Activated naive CD4-positive, alpha-beta T cell treated with anti-CD3 and anti-CD28 coated beads, Interleukin-2, amount 50 U/mL, for 72 hours (primary cell): ENCODE results near the gene DGKD. TPM values are rescaled to one million over a fixed set of nuclear protein-coding genes. Genes with fewer than 3 reads are reported as not detected.

Experiments
- ATAC-seq, 2 donors: fragments of 150-1000 bp; cut with Tn5 transposase; 2 replicates each; pipeline ENCODE4 v1.10.0; 2021; ENCODE audit warnings: mild to moderate bottlenecking in 2 of 2, moderate library complexity in 2 of 2
- DNase-seq, 2 donors: peaks; one replicate each; pipeline ENCODE4 v3.0.0; 2021 to 2022; ENCODE audit warnings: low spot score in 2 of 2
- H3K27ac Mint-ChIP-seq, 2 donors: one replicate each; pipeline ENCODE4 v1.8.0; 2022; ENCODE audit warnings: mild to moderate bottlenecking in 2 of 2, mixed read lengths in 2 of 2
- H3K36me3 Mint-ChIP-seq, 2 donors: one replicate each; pipeline ENCODE4 v1.8.0; 2022; ENCODE audit warnings: mixed read lengths in 2 of 2
- H3K9me3 Mint-ChIP-seq, 2 donors: one replicate each; pipeline ENCODE4 v1.8.0; 2022; ENCODE audit warnings: mixed read lengths in 2 of 2
- total RNA-seq, 2 donors: library from RNA; stranded (reverse); gene quantifications; one replicate each; pipeline ENCODE4 v1.2.3, GENCODE V29; 2022

Gene DGKD
- total RNA-seq, 2 donors from 2014 or later, result 63.2 to 94.8 TPM

- Mint-ChIP-seq H3K27ac (peak overlapping the region in 1 of 2 donors; percentile 29), H3K9me3 (peaks cover 0 to 5% of the 10 kb centered on the region in 2 donors), H3K36me3 (peaks cover 5 to 10% of the 10 kb centered on the region in 2 donors)
- ATAC-seq (no peak), DNase-seq (no peak)
Observed at GRCh38 chr2:233435436-233436190, 81.3 kb downstream of the DGKD start.

- H3K27ac Mint-ChIP-seq, result peak overlapping the region in 1 of 2 donors; percentile 29
- H3K9me3 Mint-ChIP-seq, result peaks cover 0 to 5% of the 10 kb centered on the region in 2 donors
- ATAC-seq, result no peak
- DNase-seq, result no peak
- peaks cover 5 to 7% of the 10 kb centered on the region in 2 donors for H3K36me3 Mint-ChIP-seq
Observed at GRCh38 chr2:233436191-233436581, 81.9 kb downstream of the DGKD start.

GRCh38 chr2:233436691-233437438, 82.6 kb downstream of the DGKD start:
- H3K27ac Mint-ChIP-seq, result peak overlapping the region; percentile 21 to 55

GRCh38 chr2:233437439-233437955, 83.2 kb downstream of the DGKD start:
- H3K9me3 Mint-ChIP-seq, result peaks cover 0 to 5% of the 10 kb centered on the region in 2 donors

More at GRCh38 chr2:233436691-233437438, 82.6 kb downstream of the DGKD start:
- Mint-ChIP-seq H3K9me3 (peaks cover 0 to 5% of the 10 kb centered on the region in 2 donors), H3K36me3 (peaks cover under 1 to 5% of the 10 kb centered on the region in 2 donors)
- no peak for ATAC-seq
- no peak for DNase-seq

GRCh38 chr2:233438573-233439147, 84.4 kb downstream of the DGKD start:
- no peak for DNase-seq
- Mint-ChIP-seq H3K9me3 (no peaks in the 10 kb centered on the region), H3K27ac (peak overlapping the region in 1 of 2 donors; percentile 91), H3K36me3 (peaks cover 0 to 5% of the 10 kb centered on the region in 2 donors)
- no peak for ATAC-seq

More at GRCh38 chr2:233437439-233437955, 83.2 kb downstream of the DGKD start:
- DNase-seq (no peak), ATAC-seq (no peak)
- Mint-ChIP-seq H3K27ac (peak overlapping the region in 1 of 2 donors; percentile 21), H3K36me3 (peaks cover 0 to 5% of the 10 kb centered on the region in 2 donors)

GRCh38 chr2:233439191-233439590, 84.9 kb downstream of the DGKD start:
- Mint-ChIP-seq H3K36me3 (peaks cover 0 to 5% of the 10 kb centered on the region in 2 donors), H3K9me3 (no peaks in the 10 kb centered on the region), H3K27ac (peak overlapping the region in 1 of 2 donors; percentile 91)
- ATAC-seq (no peak), DNase-seq (no peak)

GRCh38 chr2:233440314-233440713, 86.0 kb downstream of the DGKD start:
- Mint-ChIP-seq H3K27ac (peak overlapping the region; percentile 72 to 91), H3K36me3 (peaks cover 0 to 5% of the 10 kb centered on the region in 2 donors)

GRCh38 chr2:233440714-233441113, 86.4 kb downstream of the DGKD start:
- DNase-seq (no peak), ATAC-seq (no peak)
- H3K27ac Mint-ChIP-seq, result peak overlapping the region; percentile 40 to 91
- peaks cover 0 to 5% of the 10 kb centered on the region in 2 donors for H3K36me3 Mint-ChIP-seq
- H3K9me3 Mint-ChIP-seq, result no peaks in the 10 kb centered on the region

More at GRCh38 chr2:233440314-233440713, 86.0 kb downstream of the DGKD start:
- DNase-seq (no peak), ATAC-seq (no peak)
- no peaks in the 10 kb centered on the region for H3K9me3 Mint-ChIP-seq

- Mint-ChIP-seq H3K9me3 (no peaks in the 10 kb centered on the region), H3K36me3 (peaks cover 0 to 5% of the 10 kb centered on the region in 2 donors), H3K27ac (peak overlapping the region; percentile 87 to 91)
- no peak for ATAC-seq
- DNase-seq, result no peak
Observed at GRCh38 chr2:233441161-233442027, 87.1 kb downstream of the DGKD start.

- Mint-ChIP-seq H3K9me3 (no peaks in the 10 kb centered on the region), H3K27ac (peak overlapping the region; percentile 87 to 91), H3K36me3 (peaks cover 0 to 5% of the 10 kb centered on the region in 2 donors)
- DNase-seq (no peak), ATAC-seq (no peak)
Observed at GRCh38 chr2:233442028-233442310, 87.7 kb downstream of the DGKD start.

- H3K36me3 Mint-ChIP-seq, result peaks cover 0 to 4% of the 10 kb centered on the region in 2 donors
- ATAC-seq, result peak; percentile 76 to 84
- peak overlapping the region in 1 of 2 donors; percentile 70 for H3K27ac Mint-ChIP-seq
- H3K9me3 Mint-ChIP-seq, result no peaks in the 10 kb centered on the region
- DNase-seq, result peak in 1 of 2 donors; percentile 70
Observed at GRCh38 chr2:233443511-233444183, 89.4 kb downstream of the DGKD start.

GRCh38 chr2:233444501-233444900, 90.2 kb downstream of the DGKD start:
- DNase-seq, result no peak
- Mint-ChIP-seq H3K27ac (peak overlapping the region; percentile 3 to 70), H3K36me3 (no peaks in the 10 kb centered on the region), H3K9me3 (no peaks in the 10 kb centered on the region)
- ATAC-seq, result no peak

GRCh38 chr2:233445152-233445830, 91.0 kb downstream of the DGKD start:
- no peaks in the 10 kb centered on the region for H3K36me3 Mint-ChIP-seq
- peak overlapping the region; percentile 22 to 70 for H3K27ac Mint-ChIP-seq
- ATAC-seq (no peak), DNase-seq (no peak)
- H3K9me3 Mint-ChIP-seq, result no peaks in the 10 kb centered on the region

GRCh38 chr2:233446121-233446520, 91.8 kb downstream of the DGKD start:
- H3K27ac Mint-ChIP-seq, result peak overlapping the region; percentile 22 to 38
- no peak for DNase-seq
- no peak for ATAC-seq
- no peaks in the 10 kb centered on the region for H3K36me3 Mint-ChIP-seq
- H3K9me3 Mint-ChIP-seq, result no peaks in the 10 kb centered on the region
